Ramos (cell line): Measurements from ENCODE around the gene RAB3B.
"Not testable (repeated sequence)": the region's sequence is repeated elsewhere in the genome, so short reads cannot be mapped to it uniquely, and the experiment has no call there.

Source experiments
- in situ Hi-C: fragments of 300-500 bp; cut with MboI; formaldehyde crosslinking; loops from one replicate; pipeline ENCODE4 v1.14.3; 2022; ENCODE audit warnings: low sequenced_read_pairs; ENCODE audit not compliant: unreplicated experiment

RAB3B gene

DNA sequence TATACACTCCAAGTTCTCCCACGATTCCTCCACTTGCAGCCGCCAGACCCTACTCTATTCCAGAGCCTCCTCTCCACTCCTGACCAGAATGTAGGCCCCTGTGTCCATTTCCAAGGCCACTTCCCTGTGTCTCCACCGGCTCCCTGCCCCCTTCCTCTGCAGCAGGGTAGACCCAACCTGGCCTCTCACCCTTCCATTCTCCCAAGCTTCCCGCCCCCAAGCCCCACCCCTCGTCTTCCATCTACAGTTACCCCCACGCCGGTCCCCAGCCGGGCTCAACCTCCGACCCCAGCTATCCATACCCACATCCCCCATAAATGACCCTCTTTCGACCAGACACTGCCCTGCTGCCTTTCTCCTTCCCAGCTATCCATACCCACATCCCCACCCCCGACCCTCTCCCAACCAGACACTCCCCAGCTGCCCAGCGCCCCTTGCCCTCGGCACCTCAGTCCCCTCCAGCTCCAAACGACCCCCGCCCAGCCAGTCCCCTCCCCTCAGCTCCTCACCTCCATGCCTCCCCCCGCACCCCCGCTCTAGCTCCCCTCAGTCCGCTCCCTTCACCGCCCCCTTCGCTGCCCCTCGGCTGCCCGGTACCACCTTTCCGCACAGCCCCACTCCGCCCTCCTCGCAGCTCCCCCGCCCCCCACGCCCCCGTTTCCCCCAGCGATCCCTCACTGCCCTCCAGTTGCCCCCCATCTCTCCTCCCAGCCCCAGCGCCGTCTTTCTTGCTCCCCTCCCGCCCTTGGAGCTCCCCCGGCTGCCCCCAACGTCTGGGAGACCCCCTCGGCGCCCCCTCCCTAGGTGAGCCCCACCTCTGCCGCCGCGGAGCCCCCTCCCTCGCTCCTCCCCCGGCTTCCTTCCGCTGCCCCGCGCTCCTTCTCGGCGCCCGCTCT, 670 bp downstream of the RAB3B start:
- in situ Hi-C loops = no loop called here

DNA sequence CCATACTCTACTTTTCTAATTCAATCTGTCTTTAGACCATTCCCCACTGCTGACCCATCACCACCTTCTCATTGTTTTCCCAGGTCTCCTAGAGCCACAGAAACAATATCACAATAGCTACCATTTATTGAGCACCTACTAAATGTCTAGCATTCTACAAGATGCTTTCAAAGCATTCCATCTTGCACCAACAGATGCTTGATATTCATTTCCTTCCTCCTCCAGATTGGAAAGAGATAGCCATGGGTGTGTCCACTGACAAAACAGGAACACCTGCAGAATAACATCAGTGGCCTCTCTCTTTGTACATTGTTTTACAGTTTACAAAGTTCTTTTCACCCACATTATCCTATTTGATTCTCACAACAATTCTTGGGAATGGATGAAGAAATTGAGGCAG, 2.2 kb downstream of the RAB3B start:
- in situ Hi-C loops = no loop called here

DNA sequence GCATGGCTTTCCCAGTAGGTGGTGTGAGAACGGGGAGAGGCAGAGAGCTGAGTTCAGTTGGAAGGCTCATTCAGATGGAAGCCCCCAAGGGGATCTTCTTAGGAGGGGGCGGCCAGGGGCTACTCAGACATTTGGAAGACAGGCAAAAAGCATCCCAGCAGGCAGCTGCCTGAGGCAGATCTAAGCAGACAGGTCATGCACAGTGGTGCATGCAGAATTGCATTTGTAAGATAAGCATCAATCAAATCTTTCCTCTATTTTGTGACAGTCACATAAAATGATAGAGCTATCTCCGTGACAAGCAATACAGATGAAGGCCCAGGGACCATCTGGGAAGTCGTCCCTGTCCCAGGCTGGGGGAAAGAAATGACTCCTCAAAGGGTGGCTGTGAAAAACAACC, 3.8 kb downstream of the RAB3B start:
- in situ Hi-C loops = no loop called here

DNA sequence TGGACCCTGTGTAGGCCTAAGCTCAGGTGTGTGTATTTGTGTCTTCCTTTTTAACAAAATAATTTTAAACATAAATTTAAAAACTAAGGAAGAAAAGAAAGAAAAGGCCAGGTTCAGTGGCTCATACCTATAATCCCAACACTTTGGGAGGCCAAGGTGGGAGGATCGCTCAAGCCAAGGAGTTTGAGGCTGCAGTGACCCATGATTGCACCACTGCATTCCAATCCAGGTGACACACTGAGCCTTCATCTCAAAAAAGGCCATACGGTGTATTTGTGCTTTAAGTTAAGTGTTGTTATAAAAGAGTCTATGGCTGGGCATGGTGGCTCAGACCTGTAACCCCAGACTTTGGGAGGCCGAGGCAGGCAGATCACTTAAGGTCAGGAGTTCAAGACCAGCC, 8.3 kb downstream of the RAB3B start:
- in situ Hi-C loops = no loop called here

DNA sequence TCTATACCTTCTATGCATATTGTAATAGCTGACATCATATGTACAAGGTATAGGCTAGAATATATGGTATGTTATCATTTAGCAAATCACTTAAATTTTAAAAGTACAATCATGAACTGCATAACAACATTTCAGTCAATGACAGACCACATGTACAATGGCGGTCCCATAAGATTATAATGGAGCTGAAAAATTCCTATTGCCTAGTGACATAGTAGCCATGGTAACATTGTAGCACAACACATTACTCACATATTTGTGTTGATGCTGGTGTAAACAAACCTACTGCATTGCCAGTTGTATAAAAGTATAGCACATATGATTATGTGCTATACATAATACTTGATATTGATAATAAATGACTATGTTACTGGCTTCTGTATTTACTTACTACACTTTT, 8.9 kb downstream of the RAB3B start:
- in situ Hi-C loops = no loop called here

DNA sequence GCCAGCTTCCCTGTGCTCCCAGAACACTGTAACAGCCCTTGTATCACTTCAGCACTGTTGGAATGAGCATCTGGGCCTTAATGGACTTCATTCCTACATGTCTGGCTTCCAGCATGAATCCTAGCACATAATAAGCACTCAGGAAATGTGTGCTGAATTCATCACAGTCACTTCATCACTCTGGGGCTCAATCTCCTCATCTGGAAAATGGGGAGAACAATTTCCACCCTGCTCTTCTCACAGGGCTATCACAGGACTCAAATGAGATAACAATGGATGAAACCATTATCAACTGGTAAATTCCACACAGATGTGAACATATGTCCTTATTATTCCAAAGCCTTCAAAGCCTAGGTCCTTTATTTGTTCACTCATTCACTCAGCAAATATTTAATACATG, 12.4 kb downstream of the RAB3B start:
- in situ Hi-C loops = no loop called here

DNA sequence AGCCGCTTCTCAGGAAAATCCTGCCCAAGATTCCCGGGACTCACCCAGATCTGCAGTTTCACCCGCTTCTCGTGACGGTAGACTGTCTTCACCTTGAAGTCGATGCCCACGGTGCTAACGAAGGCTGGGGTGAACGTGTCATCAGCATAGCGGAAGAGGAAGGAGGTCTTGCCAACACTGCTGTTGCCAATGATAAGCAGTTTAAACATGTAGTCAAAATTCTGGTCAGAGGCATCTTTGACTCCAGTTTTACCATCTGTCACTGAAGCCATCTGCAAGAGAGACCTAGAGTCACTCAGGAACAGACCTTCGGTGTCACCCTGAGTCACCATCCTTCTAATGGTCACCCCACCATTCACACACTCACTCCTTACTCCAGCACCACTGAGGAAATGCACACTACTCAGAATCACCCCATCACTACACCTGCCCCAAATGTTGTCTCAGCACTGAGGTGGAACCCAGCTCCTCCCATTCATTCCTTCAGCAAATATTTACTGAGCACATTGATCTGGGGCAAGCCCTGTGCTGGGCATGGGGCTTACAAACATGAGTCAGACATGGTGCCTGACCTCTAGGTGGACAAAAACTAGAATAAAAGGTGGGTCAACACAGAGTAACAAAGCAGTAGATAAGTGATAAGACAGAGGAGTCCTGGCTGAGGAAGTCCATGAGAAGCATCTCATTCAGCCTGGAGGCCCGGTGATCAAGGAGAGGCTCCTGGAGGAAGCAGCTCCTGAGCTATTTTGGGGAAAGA, 13.5 kb downstream of the RAB3B start:
- in situ Hi-C loops = no loop called here

DNA sequence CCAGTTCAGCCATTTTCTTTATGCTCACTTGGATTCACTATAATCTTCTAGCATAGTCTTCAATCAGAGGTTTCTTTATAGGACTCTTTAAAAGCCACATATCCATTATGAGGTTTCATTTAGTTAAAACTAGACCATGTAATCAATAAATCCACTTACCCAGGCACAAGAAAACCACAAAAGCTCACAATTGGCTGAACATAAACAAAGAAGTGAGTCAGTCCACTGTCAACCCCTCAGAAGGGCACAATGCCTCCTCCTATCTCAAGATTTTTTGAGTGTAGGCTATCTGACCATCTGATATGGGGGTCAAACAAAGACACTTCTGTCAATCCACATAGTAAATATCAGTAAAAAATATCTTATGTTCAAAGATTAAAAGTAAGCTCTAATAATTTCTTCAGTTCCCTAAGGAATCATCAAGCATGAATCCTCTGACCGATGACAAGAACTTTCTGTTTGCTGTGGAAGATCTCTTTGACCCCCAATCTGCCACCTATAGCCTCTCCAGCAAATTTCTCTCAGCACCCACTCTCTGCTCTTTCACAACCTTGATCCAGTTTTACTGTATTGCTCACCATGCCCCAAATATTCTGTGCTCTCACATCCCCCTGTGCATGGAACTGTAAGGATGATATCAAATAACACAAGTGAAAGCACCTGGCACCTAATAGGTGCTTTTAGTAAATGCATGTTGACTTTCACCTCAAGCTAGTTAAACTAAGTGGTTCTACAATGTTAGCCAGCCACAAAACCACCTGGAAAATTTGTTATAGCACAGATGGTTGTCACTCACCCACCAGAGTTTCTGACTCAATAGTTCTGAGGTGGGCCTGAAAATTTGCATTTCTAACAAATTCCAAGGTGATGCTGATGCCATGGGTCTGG, 16.7 kb downstream of the RAB3B start:
- in situ Hi-C loops = no loop called here

DNA sequence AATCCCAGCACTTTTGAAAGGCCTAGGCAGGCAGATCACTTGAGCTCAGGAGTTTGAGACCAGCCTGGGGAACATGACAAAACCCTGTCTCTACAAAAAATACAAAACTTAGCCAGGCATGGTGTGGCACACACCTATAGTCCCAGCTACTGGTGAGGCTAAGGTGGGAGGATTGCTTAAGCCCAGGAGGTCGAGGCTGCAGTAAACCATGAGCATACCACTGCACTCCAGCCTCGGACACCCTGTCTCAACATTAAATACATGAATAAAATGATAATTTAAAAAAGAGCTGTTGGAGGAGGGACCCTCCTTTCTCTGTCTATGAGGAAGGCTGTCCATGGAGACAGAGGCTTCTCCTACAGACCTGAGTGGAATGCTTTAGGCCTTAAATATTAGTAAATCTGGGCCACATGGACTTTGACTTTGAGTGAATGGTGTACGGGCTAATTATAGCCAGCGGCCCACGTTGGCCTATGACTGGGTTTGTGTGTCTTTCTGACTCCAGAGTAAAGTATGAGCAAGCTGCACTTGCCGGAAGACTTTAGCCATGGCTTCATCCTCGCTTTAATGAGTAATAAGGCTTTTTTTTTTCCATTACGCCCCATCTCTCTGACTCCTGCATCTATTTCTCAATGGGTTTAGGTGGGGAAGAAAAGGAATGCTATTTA, 21.3 kb downstream of the RAB3B start:
- in situ Hi-C loops = no loop called here

DNA sequence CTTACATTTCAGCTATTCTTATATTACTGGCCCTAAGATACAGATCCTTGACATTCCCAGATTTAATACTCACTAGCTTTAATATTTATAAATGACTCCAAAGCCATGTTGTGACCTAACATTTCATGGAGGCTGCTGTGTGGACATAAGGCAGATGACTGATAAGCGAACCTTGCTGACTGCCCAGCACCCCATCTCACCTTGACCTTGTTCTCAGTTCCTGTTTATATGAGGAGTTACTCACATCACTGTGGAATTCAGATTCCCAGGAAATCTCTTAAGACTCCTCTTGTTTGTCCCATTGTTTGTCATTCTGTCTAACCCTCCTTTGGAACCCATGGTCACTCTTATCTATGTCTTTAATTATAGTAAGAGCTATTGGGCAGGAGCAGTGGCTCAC, 21.9 kb downstream of the RAB3B start:
- in situ Hi-C loops = no loop called here

DNA sequence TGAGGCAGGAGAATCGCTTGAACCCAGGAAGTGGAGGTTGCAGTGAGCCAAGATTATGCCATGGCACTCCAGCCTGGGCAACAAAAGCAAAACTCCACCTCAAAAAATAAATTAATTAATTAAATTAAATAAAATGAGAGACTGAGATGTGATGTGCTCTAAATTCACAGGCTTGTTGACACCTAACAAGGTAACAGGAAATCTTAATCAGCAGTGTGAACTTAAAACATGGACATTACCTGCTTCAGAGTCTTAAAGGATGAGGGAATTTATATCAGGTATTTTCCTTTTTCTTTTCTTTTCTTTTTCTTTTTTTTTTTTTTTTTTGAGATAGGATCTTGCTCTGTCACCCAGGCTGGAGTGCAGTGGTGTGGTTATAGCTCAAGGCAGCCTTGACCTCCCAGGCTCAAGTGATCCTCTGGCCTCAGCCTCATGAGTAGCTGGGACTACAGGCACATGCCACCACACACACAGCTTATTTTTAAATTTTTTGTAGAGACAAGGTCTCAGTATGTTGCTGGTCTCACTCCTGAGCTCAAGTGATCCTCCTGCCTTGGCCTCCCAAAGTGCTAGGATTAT, 23.2 kb downstream of the RAB3B start:
- in situ Hi-C loops = not testable (repeated sequence)

DNA sequence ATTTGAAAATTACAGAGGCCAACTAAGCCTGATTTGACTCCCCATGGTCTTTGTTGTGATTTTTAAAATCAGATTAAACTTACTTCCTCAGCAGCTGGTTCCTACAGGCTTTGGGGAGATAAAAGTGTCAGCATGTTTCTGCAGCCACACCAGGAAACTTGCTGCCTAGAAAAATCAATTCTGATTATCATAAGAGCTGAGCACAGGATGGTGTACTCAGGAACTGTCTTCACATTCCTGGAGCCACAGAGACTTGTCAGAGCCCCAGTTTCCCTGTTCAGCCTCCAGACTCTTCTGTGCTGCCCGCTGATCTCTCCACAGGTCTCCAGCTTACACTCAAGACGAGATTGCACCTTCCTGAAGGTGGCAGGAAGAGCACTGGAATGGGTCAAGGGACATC, 23.9 kb downstream of the RAB3B start:
- in situ Hi-C loops = no loop called here

DNA sequence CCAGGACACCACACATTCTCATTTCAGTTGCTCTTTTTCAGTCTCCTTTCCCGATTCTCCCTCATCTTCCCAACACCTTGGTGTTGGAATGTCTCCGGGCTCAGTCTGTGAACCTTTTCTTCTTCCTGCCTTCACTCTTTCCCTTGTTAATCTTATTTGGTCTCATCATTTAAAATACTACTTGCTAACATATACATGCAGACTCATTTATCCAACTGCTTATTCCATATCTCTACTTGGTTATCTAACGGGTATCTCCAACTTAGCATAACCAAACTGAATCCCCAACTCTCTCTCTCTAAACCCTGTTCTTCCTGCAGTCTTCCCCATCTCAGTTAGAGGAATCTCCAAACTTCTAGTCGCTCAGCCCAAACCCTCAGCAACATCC, 26.2 kb downstream of the RAB3B start:
- in situ Hi-C loops = no loop called here

DNA sequence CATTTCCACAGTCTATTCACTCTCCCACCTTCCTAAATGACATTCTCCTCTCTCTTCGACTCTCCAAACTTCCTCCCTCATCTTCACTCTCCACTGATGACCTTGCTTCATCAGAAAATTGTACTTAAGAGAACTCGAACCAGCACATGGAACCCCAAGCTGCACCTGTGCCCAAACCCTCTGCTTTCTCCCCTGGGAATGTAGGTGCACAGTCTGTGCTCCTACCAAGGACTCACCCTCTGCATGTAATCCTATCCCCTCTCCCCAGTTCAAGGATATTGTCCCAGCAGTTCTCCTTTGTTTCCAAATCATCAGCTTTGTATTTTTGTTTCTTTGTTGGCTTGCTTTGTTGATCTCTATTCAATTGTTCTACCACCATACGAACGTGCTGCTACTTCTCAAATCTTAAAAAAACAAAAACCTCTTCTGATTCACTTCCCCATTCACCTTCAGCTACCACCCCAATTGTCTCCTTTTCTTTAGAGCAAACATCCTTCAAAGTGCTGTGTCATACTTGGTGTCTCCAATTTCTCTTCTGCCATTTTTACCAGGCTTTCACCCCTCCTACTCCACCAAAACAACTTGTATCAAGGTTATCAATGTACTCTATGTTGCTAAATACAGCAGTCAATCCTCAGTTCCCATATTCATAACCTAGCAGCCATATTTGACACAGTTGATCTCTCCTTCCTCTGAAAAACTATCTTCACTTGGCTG, 26.8 kb downstream of the RAB3B start:
- in situ Hi-C loops = no loop called here

DNA sequence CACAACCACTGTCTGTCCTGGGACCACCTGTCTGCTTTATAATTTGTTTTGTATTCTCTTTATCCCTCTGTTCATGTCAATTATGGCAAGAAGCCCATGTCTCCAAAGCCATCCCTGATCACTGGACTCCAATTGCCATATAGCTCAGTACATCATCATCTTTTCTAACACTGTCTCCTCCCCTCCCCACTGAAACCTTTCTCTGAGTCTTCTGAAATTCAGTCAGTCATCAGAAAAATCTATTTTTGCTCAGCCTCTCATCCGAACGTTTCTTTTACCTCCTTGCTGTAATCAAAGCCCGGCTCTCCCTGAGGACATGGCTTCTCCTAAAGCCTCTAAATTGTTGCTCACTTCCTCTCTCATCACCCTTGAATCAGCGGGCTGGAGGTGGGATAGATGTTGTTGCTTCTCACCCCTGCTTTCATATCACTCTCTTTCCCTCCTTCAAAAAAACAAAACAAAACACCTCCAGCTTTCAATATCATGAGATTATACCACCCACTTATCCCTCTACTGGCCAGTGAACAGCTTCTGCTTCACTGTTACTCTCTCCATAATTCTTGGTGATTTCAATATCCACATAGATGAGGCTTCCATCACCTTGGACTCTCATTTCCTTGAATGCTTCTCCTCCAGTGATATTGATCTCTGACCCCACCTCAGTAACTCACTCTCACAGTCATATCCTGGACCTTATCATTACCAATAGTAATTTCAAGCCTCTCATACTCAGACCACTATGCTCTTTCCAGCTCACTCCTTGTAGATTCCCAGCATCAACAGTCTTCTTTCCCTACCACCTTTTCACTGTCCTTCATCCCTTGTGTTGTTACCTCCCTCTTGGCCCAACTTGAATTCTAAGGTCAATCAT, 27.8 kb downstream of the RAB3B start:
- in situ Hi-C loops = no loop called here

DNA sequence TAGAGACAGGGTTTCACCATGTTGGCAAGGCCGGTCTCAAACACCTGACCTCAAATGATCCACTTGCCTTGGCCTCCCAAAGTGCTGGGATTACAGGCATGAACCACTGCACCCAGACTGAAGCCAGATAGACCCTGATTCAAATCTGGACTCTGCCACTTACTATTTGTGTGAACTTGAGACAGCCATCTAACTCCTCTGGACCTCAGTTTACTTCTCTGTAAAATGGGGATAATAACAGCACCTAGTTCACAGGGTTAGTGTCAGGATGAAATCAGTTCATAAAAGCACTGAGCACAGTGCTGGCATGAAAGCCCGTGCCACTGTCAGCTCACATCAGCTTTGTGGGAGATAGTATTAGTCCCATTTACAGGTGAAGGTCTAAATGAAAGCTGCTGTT, 28.5 kb downstream of the RAB3B start:
- in situ Hi-C loops = no loop called here

DNA sequence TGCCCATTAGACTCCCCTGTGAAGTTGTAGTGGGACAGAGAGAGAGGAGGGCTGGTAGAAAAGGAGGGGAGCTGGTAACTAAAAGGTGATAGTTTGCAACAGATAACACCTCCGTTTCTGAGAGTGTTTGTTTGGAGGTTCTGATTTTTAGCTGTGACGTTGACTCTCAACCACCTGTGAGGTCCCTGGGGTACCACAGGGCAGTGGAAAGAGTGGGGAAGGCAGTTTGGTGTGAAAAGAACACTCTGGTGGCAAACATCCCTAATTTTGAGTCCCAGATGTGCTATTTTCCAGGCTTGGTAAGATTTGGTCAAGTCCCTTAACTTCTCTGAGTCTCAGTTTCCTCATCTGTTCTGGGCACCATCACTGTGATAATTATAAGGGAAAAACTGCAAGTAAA, 29.3 kb downstream of the RAB3B start:
- in situ Hi-C loops = no loop called here

DNA sequence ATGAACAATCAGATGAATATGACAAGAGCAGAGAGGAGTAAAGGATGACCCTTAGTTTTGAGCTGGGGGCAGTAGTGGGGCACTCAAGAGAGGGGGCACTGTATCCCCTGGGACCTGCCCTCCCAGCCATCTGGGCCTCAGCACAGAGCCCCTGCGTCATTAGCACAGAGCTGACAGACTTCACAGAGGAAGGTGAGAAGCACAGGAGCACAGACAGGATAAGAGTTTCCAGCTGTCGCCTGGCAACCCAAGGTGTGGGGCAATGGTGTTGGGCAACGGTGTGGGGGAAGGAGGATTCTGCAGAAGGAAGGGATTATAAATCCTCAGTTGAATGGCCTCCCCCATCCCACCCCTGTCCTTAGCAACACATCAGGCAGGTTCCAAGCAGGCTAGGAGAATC, 30.2 kb downstream of the RAB3B start:
- in situ Hi-C loops = no loop called here
